Measurements from ENCODE around the gene ZNF764. TPM values are rescaled to one million over a fixed set of nuclear protein-coding genes. Genes with fewer than 3 reads are reported as not detected.

Gene ZNF764
- total RNA-seq, 1 experiment from 2014 or later: 9.1 TPM

DNA sequence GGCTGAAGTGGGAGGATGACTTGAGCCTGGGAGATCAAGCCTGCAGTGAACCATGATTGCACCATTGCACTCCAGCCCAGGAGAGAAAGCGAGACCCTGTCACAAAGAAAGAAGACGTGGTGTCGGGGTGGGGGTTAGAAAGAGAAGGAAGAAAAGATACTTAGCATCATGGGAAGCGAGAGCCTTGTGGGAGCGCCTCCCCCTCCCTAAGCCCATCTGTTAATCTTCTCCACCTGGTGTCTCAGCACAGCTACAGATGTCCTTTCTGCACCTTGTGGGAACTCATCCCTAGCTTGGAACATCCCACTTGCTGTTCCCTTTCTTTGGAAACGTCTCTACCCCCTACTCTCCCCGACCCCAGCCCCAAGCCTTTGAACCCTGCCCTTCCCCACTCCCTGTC lies 7.4 kb upstream of the ZNF764 start:
- RAD21 ChIA-PET (ENCODE audit: low non-redundant PET in 1 of 2, low total read pairs in 2 of 2, uncharacterized antibody in 2 of 2, unreplicated experiment in 2 of 2): no interaction called here

More for the DNA sequence above, 7.4 kb upstream of the ZNF764 start:
- Histone ChIP-seq H3K4me2 (ENCODE audit: low read length) (no peak overlapping the region), H3K4me3 (replicated peaks in 1 of 2; ENCODE audit: low read depth in 1 of 2, low read length in 2 of 2) (no peak overlapping the region), H3K9me2 (ENCODE audit: insufficient read depth) (no peaks in the 10 kb centered on the region), H2AFZ (ENCODE audit: low read depth, low read length, poor library complexity, severe bottlenecking) (no peak overlapping the region), H3K27ac (ENCODE audit: low read depth, low read length) (no peak overlapping the region), H3K36me3 (ENCODE audit: control insufficient read depth in 1 of 2, insufficient read depth in 2 of 2, low read length in 2 of 2) (no peaks in the 10 kb centered on the region), H3K9me3 (ENCODE audit: control insufficient read depth in 1 of 2, insufficient read depth in 1 of 2, low read depth in 1 of 2, low read length in 2 of 2) (no peaks in the 10 kb centered on the region), H3K27me3 (ENCODE audit: insufficient read depth, low read length) (no peaks in the 10 kb centered on the region), H4K20me1 (ENCODE audit: insufficient read depth) (no peaks in the 10 kb centered on the region), H3K79me2 (ENCODE audit: insufficient read depth, low read length) (no peaks in the 10 kb centered on the region), H3K9ac (ENCODE audit: low read length) (no peak overlapping the region), H3K4me1 (ENCODE audit: control insufficient read depth in 1 of 2, insufficient read depth in 2 of 2, low read length in 2 of 2) (peaks cover 0 to 7% of the 10 kb centered on the region in 2 experiments; a peak in 1 of 4 replicates)
- no TSS peak for BruUV-seq (replicated peaks)
- CTCF ChIA-PET: interaction anchor here (1.0 kb wide), 1 partner anchor 33 kb away, joined by 3 read pairs; no protein-coding TSS in a partner anchor
- DNase-seq (ENCODE audit: low read depth, low spot score) (no peak), ATAC-seq (no peak)
- intact Hi-C loops (cut with micrococcal nuclease): no loop called here
- POLR2A ChIA-PET: no interaction called here
- TF ChIP-seq POLR2A (IDR thresholded peaks at IDR 0.05; ENCODE audit: borderline replicate concordance, extremely low read depth, insufficient read depth, insufficient read length) (no peak), EGR1 (IDR thresholded peaks at IDR 0.05; ENCODE audit: low read depth) (no peak), SRF (IDR thresholded peaks at IDR 0.05; ENCODE audit: low read depth) (no peak), SIN3A (IDR thresholded peaks at IDR 0.05; ENCODE audit: low read depth) (no peak), TCF7L2 (IDR thresholded peaks at IDR 0.05; ENCODE audit: borderline replicate concordance, extremely low read depth, insufficient read depth, insufficient read length) (no peak), RAD21 (IDR thresholded peaks at IDR 0.05; ENCODE audit: low read depth) (no peak), YY1 (IDR thresholded peaks at IDR 0.05; ENCODE audit: extremely low read depth, insufficient replicate concordance, low read depth, low read length) (no peak), FOSL1 (IDR thresholded peaks at IDR 0.05; ENCODE audit: low read depth) (no peak), ZNF274 (IDR thresholded peaks at IDR 0.05; ENCODE audit: low read depth, low read length) (no peak), POLR2AphosphoS5 (IDR thresholded peaks at IDR 0.05; ENCODE audit: low read depth, low read length) (no peak), CEBPB (IDR thresholded peaks at IDR 0.05; ENCODE audit: low read depth) (no peak), SP1 (IDR thresholded peaks at IDR 0.05; ENCODE audit: low read depth) (no peak)
- TF ChIP-seq, protein P1, sequence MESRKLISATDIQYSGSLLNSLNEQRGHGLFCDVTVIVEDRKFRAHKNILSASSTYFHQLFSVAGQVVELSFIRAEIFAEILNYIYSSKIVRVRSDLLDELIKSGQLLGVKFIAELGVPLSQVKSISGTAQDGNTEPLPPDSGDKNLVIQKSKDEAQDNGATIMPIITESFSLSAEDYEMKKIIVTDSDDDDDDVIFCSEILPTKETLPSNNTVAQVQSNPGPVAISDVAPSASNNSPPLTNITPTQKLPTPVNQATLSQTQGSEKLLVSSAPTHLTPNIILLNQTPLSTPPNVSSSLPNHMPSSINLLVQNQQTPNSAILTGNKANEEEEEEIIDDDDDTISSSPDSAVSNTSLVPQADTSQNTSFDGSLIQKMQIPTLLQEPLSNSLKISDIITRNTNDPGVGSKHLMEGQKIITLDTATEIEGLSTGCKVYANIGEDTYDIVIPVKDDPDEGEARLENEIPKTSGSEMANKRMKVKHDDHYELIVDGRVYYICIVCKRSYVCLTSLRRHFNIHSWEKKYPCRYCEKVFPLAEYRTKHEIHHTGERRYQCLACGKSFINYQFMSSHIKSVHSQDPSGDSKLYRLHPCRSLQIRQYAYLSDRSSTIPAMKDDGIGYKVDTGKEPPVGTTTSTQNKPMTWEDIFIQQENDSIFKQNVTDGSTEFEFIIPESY (IDR thresholded peaks at IDR 0.05; ENCODE audit: extremely low read depth, insufficient replicate concordance, low read length): no peak
- TF ChIP-seq, protein P2, sequence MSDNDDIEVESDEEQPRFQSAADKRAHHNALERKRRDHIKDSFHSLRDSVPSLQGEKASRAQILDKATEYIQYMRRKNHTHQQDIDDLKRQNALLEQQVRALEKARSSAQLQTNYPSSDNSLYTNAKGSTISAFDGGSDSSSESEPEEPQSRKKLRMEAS (IDR thresholded peaks at IDR 0.05): no peak
- TF ChIP-seq, protein P3, sequence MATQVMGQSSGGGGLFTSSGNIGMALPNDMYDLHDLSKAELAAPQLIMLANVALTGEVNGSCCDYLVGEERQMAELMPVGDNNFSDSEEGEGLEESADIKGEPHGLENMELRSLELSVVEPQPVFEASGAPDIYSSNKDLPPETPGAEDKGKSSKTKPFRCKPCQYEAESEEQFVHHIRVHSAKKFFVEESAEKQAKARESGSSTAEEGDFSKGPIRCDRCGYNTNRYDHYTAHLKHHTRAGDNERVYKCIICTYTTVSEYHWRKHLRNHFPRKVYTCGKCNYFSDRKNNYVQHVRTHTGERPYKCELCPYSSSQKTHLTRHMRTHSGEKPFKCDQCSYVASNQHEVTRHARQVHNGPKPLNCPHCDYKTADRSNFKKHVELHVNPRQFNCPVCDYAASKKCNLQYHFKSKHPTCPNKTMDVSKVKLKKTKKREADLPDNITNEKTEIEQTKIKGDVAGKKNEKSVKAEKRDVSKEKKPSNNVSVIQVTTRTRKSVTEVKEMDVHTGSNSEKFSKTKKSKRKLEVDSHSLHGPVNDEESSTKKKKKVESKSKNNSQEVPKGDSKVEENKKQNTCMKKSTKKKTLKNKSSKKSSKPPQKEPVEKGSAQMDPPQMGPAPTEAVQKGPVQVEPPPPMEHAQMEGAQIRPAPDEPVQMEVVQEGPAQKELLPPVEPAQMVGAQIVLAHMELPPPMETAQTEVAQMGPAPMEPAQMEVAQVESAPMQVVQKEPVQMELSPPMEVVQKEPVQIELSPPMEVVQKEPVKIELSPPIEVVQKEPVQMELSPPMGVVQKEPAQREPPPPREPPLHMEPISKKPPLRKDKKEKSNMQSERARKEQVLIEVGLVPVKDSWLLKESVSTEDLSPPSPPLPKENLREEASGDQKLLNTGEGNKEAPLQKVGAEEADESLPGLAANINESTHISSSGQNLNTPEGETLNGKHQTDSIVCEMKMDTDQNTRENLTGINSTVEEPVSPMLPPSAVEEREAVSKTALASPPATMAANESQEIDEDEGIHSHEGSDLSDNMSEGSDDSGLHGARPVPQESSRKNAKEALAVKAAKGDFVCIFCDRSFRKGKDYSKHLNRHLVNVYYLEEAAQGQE (IDR thresholded peaks at IDR 0.05; ENCODE audit: low read depth): no peak

Data from HCT116 (cell line).